ENCODE measurements around the gene DENND5A. TPM values are rescaled to one million over a fixed set of nuclear protein-coding genes. Genes with fewer than 3 reads are reported as not detected.
"Not testable (repeated sequence)": the region's sequence is repeated elsewhere in the genome, so short reads cannot be mapped to it uniquely, and the experiment has no call there.

DENND5A gene
- total RNA-seq, 2 donors from 2014 or later: 66.4 to 94.0 TPM

DNA sequence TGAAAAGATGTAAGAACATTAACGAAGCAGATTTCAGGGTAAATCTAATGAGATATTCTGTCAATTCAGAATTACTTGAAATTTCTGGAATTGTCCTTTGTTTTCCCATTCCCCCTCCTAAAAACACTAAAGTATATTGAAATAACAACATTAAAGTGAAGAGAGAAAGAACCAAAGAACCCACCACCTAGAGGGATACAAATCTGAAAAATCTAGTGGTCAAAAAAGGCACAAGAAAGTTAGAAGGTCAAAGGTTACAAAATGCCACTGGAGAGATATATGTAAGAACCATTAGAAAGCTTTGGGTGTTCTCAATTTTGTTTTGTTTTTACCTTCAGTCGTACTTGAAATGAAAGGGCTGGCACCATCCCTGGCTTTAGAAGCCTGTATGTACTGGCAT, 57.9 kb downstream of the DENND5A start:
- ATAC-seq (no peak), DNase-seq (ENCODE audit: low spot score in 2 of 2) (no peak)
- peaks cover 0 to 6% of the 10 kb centered on the region in 2 donors for H3K9me3 Mint-ChIP-seq
- H3K27ac Mint-ChIP-seq: no peak overlapping the region
- H3K36me3 Mint-ChIP-seq: peaks cover 6 to 7% of the 10 kb centered on the region in 2 donors

DNA sequence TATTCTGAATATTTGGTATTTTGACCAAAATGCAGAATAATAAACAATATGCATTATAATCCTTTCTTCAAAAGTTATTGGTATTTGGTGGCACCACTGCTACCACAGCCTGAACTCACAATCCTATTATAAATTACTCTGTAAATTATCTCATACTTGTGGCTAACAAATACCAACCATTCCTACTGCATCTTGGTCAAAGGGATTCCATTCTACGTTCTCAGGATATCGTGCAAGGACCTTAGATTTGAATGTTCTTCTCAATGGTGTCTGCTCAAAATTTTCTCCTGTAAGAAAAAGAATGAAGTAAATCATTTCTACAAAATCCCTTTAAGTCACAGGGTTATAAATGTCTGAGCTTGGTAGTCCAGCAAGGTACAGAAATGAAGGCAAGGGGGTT, 58.7 kb downstream of the DENND5A start:
- no peak for ATAC-seq
- H3K27ac Mint-ChIP-seq: no peak overlapping the region

DNA sequence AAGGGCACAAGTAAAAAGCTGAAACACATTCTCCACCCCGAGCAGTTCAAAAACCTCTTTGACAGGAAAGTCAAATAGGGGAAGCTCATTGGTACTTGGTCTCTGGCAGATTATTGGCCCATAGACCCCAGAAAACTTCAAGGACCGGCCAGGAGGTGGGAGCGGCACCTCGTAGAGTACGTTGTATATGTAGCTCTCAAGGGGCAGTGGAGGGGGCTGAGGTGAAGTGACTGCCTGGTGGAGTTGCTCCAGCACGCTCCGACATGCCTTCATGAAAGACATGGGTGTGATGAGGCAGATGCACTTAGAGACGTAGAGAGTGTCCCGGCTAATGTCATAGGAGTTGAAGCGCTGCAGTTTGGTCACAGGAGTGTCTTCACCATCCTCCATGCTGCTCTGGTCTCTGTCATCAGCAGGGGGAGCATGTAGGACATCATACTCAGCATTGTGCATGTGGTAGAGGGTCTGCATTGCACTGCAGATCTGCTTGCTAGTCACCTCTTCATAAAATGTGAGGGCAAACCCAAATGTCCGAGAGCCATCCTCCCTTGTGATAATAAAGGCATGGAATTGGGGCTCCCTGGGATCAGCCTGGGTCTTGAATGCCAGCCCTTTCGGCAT, 61.3 kb downstream of the DENND5A start:
- Mint-ChIP-seq H3K9me3 (no peaks in the 10 kb centered on the region), H3K27ac (no peak overlapping the region), H3K36me3 (peaks cover 0 to 7% of the 10 kb centered on the region in 2 donors)
- ATAC-seq (no peak), DNase-seq (ENCODE audit: low spot score in 2 of 2) (no peak)

More for the DNA sequence above, 58.7 kb downstream of the DENND5A start:
- peaks cover 0 to 1% of the 10 kb centered on the region in 2 donors for H3K9me3 Mint-ChIP-seq
- H3K36me3 Mint-ChIP-seq: peaks cover under 1 to 7% of the 10 kb centered on the region in 2 donors
- DNase-seq (ENCODE audit: low spot score in 2 of 2): no peak

DNA sequence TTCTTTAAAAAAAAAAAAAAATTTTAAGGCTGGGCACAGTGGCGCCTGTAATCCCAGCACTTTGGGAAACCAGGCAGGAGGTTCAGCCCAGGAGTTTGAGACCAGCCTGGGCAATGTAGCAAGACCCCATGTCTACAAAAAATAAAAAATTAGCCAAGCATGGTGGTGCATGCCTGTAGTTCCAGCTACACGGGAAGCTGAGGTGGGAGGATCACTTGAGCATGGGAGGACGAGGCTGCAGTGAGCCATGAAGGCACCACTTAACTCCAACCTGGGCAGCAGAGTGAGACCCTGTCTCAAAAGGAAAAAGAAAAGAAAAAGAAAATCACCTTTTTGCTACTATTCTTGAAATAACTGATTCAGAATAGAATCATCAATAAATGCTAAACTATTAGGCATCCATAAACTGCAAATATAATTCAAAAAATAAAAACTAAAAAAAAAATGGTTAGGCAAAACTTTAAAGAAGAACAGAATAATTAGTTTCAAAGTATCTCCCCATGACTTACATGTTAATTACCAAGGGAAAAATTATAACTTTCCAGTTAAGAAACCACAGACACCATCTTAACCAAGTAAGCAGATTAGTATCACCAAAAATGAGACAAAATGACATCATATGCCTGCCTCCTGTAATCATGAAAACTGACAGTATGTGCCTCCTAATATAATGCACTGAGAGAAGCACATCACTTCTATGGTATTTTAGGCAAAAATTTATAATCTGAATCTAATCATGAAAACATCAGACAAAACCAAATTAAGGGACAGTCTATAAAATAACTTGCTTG, 63.6 kb downstream of the DENND5A start:
- DNase-seq (ENCODE audit: low spot score in 2 of 2) (no peak), ATAC-seq (peak; percentile 56 to 72)
- Mint-ChIP-seq H3K27ac (no peak overlapping the region), H3K9me3 (no peaks in the 10 kb centered on the region), H3K36me3 (peaks cover 0 to 7% of the 10 kb centered on the region in 2 donors)

DNA sequence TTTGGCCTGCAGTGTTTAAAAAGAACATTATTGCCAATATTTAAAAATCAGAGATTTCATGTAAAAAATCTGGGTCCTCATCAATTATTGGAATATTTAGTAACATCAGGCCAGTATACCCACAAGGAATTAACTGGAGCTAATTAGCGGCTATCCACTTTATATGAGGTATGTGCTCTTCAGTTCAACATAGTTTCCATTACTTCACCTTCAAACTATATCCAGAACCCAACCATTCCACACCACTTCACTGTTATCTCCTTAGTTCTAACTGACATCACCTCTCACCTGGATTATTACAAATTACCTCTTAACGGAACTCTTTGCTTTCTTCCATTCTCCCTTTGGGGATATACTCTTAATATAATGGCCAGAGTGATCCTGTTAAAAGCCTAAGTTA, 64.7 kb downstream of the DENND5A start:
- no peak for ATAC-seq
- Mint-ChIP-seq H3K9me3 (no peaks in the 10 kb centered on the region), H3K27ac (no peak overlapping the region), H3K36me3 (peaks cover 0 to 7% of the 10 kb centered on the region in 2 donors)
- DNase-seq (ENCODE audit: low spot score in 2 of 2): no peak

DNA sequence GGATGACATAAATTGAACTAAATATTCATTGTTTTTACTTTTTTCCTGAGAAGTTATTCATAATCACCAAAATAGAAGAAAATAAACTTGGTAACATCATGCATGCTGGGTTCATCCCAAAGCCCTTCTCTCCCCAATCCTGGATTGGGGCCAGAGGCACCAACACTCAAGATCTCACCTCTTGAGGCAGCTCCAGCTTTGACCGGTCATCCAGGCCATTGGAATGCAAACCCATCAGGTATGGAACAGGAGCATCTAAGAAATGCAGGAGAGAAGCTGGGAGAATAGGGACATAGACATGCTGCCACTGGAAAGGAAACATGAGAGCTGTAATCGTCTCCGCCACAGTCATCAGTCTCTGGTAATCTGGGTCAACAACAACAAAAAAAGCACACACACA, 71.8 kb downstream of the DENND5A start:
- H3K36me3 Mint-ChIP-seq: peaks cover 0 to 34% of the 10 kb centered on the region in 2 donors
- H3K9me3 Mint-ChIP-seq: peaks cover 0 to 4% of the 10 kb centered on the region in 2 donors
- no peak overlapping the region for H3K27ac Mint-ChIP-seq
- DNase-seq (ENCODE audit: low spot score in 2 of 2) (no peak), ATAC-seq (no peak)

DNA sequence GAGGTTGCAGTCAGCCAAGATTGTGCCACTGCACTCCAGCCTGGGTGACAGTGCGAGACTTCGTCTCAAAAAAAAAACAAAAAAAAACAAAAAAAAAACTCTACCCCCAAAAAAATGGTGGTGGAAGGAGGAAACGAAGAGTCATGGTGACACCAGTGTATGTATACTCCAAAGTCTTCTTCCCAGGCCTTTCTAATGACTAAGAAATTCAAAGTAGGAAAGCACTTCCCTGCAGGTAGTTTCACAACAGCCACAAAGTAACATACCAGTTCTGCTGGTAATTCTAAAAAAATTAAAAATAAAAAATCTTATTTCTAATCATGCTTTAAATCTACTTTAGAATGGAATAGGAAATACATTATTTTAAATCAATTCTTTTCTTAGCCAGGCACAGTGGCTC, 72.6 kb downstream of the DENND5A start:
- DNase-seq (ENCODE audit: low spot score in 2 of 2) (no peak), ATAC-seq (no peak)
- Mint-ChIP-seq H3K9me3 (peaks cover 0 to 4% of the 10 kb centered on the region in 2 donors), H3K27ac (no peak overlapping the region), H3K36me3 (peaks cover 0 to 42% of the 10 kb centered on the region in 2 donors)

DNA sequence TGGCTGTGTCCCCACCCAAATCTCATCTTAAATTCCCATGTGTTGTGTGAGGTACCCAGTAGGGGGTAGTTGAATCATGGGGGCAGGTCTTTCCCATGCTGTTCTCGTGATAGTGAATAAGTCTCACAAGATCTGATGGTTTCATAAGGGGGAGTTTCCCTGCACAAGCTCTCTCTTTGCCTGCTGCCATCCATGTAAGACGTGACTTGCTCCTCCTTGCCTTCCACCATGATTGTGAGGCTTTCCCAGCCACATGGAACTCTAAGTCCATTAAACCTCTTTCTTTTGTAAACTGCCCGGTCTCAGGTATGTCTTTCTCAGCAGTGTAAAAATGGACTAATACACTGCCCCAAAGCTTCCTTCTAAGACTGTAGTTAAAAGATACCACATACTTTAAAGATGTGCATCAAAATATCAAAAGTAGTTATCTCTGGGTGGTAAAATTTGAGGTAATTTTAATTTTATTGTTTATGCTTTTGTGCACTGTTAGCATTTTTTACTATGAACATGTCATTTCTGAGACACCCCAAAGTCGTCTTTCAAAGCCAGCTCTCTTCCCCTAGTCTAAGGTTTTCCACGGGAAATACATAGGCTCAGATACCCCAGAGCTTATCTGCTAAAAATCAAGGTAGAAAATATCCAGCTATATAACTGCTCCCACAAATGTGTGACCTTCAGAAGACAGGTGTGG, 74.7 kb downstream of the DENND5A start:
- ATAC-seq; H3K27ac Mint-ChIP-seq; H3K9me3 Mint-ChIP-seq; DNase-seq (ENCODE audit: low spot score in 2 of 2): not testable (repeated sequence)
- peaks cover 0 to 44% of the 10 kb centered on the region in 2 donors for H3K36me3 Mint-ChIP-seq

DNA sequence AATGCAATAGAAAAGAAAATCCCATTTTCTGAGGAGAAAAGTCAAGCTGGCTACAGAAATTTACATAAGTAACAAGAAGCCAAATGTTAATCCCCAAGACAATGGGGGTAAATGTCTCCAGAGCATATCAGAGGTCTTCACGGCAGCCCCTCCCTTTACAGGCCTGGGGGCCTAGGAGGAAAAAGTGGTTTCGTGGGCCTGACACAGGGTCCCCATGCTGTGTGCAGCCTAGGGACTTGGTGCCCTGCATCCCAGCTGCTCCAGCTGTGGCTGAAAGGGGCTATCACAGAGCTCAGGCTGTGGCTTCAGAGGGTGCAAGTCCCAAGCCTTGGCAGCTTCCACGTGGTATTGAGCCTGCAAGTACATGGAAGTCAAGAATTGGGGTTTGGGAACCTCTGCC, 76.3 kb downstream of the DENND5A start:
- ATAC-seq; H3K9me3 Mint-ChIP-seq; DNase-seq (ENCODE audit: low spot score in 2 of 2); H3K27ac Mint-ChIP-seq: not testable (repeated sequence)
- H3K36me3 Mint-ChIP-seq: peaks cover 0 to 44% of the 10 kb centered on the region in 2 donors

DNA sequence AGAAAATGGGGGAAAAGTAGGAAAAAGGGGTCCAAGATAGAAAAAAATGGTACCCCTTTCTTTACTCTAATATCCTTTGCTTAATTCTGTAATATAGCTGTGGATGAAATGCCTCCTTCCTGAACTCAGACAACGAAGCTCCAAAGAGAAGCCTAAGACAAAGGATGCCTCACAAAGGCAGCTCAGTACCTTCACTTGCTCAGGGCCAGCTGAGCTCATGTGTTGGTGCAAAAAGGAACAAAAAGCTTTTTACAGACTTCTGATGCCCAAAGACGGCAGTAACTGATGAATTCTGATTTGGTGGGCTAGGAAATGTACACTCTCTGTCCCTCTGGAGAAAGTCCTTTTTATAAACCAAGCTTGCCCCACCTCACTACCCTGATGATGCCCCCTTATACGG, 77.5 kb downstream of the DENND5A start:
- ATAC-seq: no peak
- H3K36me3 Mint-ChIP-seq: peaks cover 0 to 44% of the 10 kb centered on the region in 2 donors

DNA sequence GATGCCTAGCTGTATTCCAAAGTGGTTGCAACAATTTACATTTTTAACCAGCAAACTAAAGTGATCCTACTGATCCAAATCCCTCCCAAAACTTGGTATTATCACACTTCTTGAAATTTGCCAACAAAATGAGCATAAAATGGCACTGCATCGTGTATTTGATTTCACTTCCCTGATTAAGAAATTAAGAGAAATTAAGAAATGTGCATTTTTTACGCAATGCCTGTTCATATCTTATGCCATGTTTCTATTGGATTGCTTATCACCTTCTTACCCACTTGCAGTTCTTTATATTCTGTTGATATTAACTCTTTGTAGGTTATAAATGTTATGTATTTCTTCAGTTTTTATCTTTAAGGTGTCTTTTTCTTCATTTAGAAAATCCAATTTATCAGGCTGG, 80.6 kb downstream of the DENND5A start:
- Mint-ChIP-seq H3K27ac (peak overlapping the region in 1 of 2 donors; percentile 17), H3K36me3 (peaks cover 0 to 16% of the 10 kb centered on the region in 2 donors), H3K9me3 (no peaks in the 10 kb centered on the region)
- DNase-seq (ENCODE audit: low spot score in 2 of 2): no peak
- no peak for ATAC-seq

More for the DNA sequence above, 77.5 kb downstream of the DENND5A start:
- DNase-seq (ENCODE audit: low spot score in 2 of 2): no peak
- Mint-ChIP-seq H3K9me3 (peaks cover 0 to 4% of the 10 kb centered on the region in 2 donors), H3K27ac (no peak overlapping the region)

DNA sequence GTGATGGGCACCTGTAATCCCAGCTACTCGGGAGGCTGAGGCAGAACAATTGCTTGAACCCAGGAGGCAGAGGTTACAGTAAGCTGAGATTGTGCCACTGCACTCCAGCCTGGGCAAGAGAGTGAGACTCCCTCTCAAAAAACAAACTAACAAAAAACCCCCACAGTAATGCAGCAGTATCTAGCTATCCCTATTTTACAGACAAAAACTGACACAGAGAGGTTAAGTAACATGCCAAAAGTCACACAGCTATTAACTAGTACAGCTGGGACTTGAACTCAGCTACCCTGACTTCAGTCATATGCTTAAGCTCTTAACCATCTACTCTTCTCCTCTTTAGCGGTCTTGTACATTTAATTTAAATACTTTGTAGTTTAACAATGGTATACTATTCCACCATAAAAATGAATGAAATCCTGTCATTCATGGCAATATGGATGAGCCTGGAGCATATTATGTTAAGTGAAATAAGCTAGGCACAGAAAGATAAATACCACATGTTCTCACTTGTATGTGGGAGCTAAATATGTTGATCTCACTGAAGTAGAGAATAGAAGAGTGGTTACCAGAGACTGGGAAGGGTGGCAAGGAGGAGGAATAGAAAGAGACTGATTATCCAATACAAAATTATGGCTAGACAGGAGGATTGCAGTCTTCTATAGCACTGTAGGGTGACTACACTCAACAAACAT, 82.8 kb downstream of the DENND5A start:
- Mint-ChIP-seq H3K36me3 (peaks cover 11 to 19% of the 10 kb centered on the region in 2 donors), H3K27ac (peak overlapping the region in 1 of 2 donors; percentile 39), H3K9me3 (no peaks in the 10 kb centered on the region)
- ATAC-seq (no peak), DNase-seq (ENCODE audit: low spot score in 2 of 2) (no peak)

DNA sequence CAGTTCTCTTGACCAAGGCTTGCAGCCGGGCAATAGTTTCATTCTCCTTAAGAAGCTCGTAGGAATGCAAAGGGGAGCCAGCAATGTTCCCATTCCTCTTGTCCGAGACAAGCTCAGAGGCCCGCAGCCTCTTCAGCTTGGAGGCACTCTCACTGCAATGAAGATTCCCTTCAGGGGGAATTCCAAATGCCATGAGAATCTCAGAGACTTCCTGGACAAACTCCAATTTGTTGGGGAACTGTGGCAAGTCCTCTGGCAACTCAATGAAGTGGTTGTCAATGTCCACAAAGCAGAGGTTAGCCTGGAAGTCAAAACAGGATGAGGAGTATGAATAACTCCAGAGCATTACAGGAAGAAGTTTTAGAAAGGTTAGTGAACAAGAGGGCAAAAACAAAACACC, 84.4 kb downstream of the DENND5A start:
- ATAC-seq: no peak

DNA sequence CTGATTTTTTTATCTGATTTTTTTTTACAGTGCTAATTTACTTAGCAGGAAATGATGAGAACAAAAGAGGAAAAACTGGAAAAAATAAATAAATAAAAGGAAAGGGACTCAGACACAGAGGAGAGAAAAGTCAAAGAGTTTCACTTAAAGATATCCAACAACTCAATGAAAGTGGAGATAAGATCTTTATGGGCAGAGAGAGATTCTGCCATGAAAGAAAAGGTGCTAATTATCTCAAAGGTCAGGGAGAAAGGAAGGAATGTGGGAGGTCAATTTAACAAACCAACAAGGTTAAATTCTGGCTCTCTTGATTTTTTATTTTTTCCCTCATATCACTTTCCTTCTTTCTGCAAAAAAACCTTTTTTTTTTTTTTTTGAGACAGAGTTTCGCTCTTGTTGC, 86.0 kb downstream of the DENND5A start:
- ATAC-seq (no peak), DNase-seq (ENCODE audit: low spot score in 2 of 2) (no peak)
- peaks cover 11 to 26% of the 10 kb centered on the region in 2 donors for H3K36me3 Mint-ChIP-seq
- no peak overlapping the region for H3K27ac Mint-ChIP-seq
- no peaks in the 10 kb centered on the region for H3K9me3 Mint-ChIP-seq

More for the DNA sequence above, 84.4 kb downstream of the DENND5A start:
- H3K27ac Mint-ChIP-seq: peak overlapping the region in 1 of 2 donors; percentile 39
- H3K9me3 Mint-ChIP-seq: no peaks in the 10 kb centered on the region
- peaks cover 11 to 26% of the 10 kb centered on the region in 2 donors for H3K36me3 Mint-ChIP-seq
- no peak for DNase-seq (ENCODE audit: low spot score in 2 of 2)

DNA sequence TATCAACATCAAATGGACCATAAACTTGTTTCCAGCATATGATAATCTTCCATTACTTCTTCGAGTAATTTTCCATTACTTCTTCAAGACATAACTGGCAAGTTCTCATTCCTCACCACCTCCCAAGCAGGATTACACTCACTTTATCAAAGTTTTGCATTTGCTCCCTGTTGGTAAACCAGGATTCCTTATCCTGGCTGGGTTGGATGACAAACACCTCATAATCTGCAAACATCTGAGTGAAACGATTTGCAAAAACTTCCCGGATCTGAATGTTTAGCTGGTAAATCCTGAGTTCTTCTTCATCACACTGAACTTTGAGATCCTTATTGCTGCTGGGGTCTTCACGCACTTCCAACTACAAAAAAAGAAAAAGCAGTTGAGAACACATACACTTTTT, 86.4 kb downstream of the DENND5A start:
- DNase-seq (ENCODE audit: low spot score in 2 of 2) (no peak), ATAC-seq (no peak)
- Mint-ChIP-seq H3K36me3 (peaks cover 11 to 26% of the 10 kb centered on the region in 2 donors), H3K9me3 (no peaks in the 10 kb centered on the region), H3K27ac (no peak overlapping the region)

DNA sequence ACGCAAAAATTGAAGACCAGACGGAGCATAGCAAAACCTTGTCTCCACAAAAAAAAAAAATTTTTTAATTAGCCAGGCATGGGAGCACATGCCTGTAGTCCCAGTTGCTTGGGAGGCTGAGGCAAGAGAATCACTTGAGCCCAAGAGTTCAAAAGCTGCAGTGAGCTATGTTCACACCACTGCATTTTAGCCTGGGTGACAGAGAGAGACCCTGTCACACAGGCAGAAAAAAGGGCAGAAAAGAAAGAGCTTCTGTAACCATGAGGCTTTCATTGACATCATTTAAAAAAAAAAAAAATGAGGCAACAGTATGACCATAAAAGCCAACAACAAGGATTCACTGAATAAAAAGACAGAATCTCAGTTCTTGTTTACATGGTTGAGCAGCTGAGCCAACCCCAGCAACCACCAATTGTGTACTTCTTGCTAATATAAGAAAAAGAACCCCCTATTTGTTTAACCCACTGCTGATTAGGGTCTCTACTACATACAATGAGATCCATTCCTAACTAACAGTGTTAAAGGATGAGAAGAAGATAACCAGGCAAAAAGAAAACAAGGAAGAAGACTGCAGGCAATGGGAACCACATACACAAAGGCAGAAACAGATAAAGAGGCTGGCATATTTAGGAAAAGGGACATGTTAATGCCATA, 87.6 kb downstream of the DENND5A start:
- Mint-ChIP-seq H3K9me3 (no peaks in the 10 kb centered on the region), H3K27ac (no peak overlapping the region), H3K36me3 (peaks cover 11 to 36% of the 10 kb centered on the region in 2 donors)
- DNase-seq (ENCODE audit: low spot score in 2 of 2) (no peak), ATAC-seq (no peak)
